ENCODE results near the gene TIMM29.

TIMM29 gene

DNA sequence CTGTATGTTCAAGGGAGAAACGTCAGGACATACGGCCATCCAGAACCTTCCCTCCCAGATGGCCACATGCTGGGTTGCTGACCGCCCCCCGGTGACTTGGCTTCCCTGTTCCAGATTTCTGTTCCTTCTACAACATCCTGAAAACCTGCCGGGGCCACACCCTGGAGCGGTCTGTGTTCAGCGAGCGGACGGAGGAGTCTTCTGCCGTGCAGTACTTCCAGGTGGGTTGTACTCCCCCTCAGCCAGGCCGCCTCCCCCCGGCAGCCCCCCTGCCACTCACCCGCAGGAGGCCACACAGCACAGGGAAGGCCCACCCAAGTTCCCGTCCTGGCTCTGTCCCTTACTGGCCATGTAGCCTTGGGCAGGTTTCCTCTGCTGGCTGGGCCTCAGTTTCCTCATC lies 20.7 kb upstream of the TIMM29 start:
- no peak for DNase-seq
- Histone ChIP-seq H3K4me3 (ENCODE audit: low read depth, low read length) (no peak overlapping the region), H3K27me3 (replicated peaks) (no peaks in the 10 kb centered on the region), H3K27ac (no peak overlapping the region), H3K36me3 (replicated peaks) (peaks cover 28% of the 10 kb centered on the region)
- in situ Hi-C loops (cut with HindIII; ENCODE audit: low pct_ligation_motif_present, low sequenced_read_pairs), result no loop called here
- TF ChIP-seq, protein P1, sequence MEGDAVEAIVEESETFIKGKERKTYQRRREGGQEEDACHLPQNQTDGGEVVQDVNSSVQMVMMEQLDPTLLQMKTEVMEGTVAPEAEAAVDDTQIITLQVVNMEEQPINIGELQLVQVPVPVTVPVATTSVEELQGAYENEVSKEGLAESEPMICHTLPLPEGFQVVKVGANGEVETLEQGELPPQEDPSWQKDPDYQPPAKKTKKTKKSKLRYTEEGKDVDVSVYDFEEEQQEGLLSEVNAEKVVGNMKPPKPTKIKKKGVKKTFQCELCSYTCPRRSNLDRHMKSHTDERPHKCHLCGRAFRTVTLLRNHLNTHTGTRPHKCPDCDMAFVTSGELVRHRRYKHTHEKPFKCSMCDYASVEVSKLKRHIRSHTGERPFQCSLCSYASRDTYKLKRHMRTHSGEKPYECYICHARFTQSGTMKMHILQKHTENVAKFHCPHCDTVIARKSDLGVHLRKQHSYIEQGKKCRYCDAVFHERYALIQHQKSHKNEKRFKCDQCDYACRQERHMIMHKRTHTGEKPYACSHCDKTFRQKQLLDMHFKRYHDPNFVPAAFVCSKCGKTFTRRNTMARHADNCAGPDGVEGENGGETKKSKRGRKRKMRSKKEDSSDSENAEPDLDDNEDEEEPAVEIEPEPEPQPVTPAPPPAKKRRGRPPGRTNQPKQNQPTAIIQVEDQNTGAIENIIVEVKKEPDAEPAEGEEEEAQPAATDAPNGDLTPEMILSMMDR (IDR thresholded peaks at IDR 0.05; ENCODE audit: low read depth, low read length, missing control alignments), result no peak

DNA sequence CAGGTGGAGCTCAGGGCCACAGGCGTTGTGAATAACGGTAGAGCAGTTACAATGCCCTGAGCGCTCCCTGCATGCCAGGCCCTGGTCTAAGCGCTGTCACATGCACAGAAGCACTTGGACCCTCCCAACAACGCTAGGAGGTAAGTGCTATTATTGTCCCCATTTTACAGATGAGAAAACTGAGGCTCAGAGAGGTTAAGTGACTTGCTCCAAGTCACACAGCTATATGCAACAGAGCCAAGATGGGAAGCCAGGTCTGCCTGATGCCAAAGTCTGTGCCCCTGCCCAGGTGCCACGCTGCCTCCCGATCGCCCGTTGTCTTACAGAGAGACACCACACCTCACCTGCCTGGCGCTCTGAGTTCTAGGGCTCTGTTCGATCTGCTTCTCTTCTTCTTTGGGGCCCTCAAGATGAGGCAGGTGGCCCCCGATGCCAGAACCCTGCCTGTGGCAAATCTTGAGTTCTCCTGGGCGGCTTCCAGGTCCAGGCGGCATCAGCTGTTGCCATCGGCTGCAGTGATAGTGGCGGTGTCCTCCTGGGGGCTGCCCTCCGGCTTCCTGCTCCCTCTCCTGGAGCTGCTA lies 20.1 kb upstream of the TIMM29 start:
- TF ChIP-seq, protein P1 (IDR thresholded peaks at IDR 0.05; ENCODE audit: low read depth, low read length, missing control alignments), result no peak
- in situ Hi-C loops (cut with HindIII; ENCODE audit: low pct_ligation_motif_present, low sequenced_read_pairs), result no loop called here
- H3K27ac ChIP-seq, result no peak overlapping the region
- no peak overlapping the region for H3K4me3 ChIP-seq (ENCODE audit: low read depth, low read length)
- DNase-seq, result no peak
- H3K36me3 ChIP-seq (replicated peaks), result peaks cover 28% of the 10 kb centered on the region
- no peaks in the 10 kb centered on the region for H3K27me3 ChIP-seq (replicated peaks)

DNA sequence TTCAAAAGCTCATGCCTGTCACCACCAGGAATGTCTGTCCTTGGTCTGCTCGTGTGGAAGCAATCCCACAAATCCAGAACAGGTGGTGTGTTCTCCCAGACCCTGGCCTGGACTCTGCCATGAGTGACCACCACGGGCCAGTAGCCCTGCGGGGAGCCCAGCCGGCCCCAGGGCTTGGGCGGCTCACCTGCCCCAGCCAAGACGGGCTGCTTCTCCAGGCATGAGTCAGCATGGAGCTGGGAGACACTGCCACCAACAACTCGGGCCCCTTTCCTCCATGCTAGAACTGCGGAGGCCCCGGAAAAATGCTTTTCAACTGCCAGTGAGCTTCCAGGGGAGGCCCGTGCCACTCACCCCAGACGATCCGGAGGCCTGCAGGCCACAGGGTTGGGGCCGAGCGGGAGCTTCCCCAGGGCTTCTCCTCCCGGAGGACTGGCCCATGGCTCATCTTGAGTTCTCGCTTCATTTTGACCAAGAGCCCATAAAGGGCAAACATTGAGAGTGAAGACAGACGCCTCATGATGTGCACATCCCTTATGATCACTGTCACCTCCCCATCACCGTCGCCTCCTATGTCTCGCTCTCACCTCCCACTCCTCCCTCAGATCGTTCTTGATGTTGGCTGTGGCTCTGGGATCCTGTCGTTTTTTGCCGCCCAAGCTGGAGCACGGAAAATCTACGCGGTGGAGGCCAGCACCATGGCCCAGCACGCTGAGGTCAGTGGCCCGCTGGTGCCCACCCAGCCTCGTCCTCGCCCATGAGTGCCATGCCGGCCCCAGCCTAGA lies 16.8 kb upstream of the TIMM29 start:
- TF ChIP-seq, protein P1 (IDR thresholded peaks at IDR 0.05; ENCODE audit: low read depth, low read length, missing control alignments), result no peak
- no peak overlapping the region for H3K27ac ChIP-seq
- in situ Hi-C loops (cut with HindIII; ENCODE audit: low pct_ligation_motif_present, low sequenced_read_pairs), result no loop called here
- no peak overlapping the region for H3K4me3 ChIP-seq (ENCODE audit: low read depth, low read length)
- no peak for DNase-seq
- peaks cover 50% of the 10 kb centered on the region for H3K36me3 ChIP-seq (replicated peaks)
- H3K27me3 ChIP-seq (replicated peaks), result no peaks in the 10 kb centered on the region

DNA sequence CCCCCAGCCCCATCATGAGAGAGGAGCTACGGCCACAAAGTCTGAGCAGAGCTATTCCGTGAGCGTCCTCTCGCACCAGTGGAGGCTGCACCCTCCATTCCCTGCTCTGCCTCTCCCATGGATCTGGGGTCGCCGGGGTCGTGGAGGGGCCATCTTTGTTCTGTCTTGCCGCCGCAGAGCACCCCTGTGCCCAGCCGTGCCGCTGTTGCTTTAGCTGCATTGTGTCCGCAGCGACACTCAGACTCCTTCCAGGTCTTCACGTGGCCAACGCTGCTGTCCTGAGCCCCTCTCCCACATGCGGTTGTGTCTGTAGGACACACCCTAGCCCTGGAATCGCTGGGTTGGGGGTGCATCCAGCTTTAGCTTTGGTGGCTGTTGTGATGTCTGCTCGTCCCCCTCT lies 16.0 kb upstream of the TIMM29 start:
- TF ChIP-seq, protein P1 (IDR thresholded peaks at IDR 0.05; ENCODE audit: low read depth, low read length, missing control alignments), result no peak
- Histone ChIP-seq H3K27ac (no peak overlapping the region), H3K27me3 (replicated peaks) (no peaks in the 10 kb centered on the region), H3K4me3 (ENCODE audit: low read depth, low read length) (no peak overlapping the region), H3K36me3 (replicated peaks) (peaks cover 50% of the 10 kb centered on the region)
- in situ Hi-C loops (cut with HindIII; ENCODE audit: low pct_ligation_motif_present, low sequenced_read_pairs), result no loop called here
- no peak for DNase-seq

DNA sequence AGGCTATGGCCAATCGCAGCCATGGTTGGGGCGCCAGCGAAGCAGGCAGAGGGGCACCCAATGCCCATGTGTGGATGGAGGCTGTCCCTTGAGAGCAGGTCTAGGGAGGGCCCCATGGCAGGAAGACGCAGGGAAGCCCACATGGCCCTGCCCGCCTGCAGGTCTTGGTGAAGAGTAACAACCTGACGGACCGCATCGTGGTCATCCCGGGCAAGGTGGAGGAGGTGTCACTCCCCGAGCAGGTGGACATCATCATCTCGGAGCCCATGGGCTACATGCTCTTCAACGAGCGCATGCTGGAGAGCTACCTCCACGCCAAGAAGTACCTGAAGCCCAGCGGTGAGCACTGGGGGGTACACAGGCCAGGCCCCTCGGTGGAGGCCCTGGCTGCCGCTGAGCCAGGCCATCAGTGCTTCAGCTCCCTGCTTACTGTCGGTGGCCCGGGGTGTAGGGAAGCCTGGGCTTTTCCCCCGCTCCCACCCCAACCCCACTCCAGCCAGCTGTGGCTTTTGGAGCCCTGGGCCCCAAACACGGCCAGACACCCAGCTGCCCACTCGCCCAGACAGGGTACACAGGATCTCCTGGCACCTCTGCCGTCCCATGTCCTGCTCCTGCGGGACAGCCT lies 14.8 kb upstream of the TIMM29 start:
- in situ Hi-C loops (cut with HindIII; ENCODE audit: low pct_ligation_motif_present, low sequenced_read_pairs), result no loop called here
- no peak overlapping the region for H3K27ac ChIP-seq
- H3K27me3 ChIP-seq (replicated peaks), result no peaks in the 10 kb centered on the region
- TF ChIP-seq, protein P1 (IDR thresholded peaks at IDR 0.05; ENCODE audit: low read depth, low read length, missing control alignments), result no peak
- no peak overlapping the region for H3K4me3 ChIP-seq (ENCODE audit: low read depth, low read length)
- DNase-seq, result no peak
- peaks cover 45% of the 10 kb centered on the region for H3K36me3 ChIP-seq (replicated peaks)

Data from brain microvascular endothelial cell (primary cell).